ENCODE results near the gene RFX1. TPM values are rescaled to one million over a fixed set of nuclear protein-coding genes. Genes with fewer than 3 reads are reported as not detected.

RFX1 gene
- total and polyA plus RNA-seq, 2 of the 13 experiments (the other 11 are each of a cell fraction or from before 2014, with no cell fraction given): 1.1 to 1.3 TPM

DNA sequence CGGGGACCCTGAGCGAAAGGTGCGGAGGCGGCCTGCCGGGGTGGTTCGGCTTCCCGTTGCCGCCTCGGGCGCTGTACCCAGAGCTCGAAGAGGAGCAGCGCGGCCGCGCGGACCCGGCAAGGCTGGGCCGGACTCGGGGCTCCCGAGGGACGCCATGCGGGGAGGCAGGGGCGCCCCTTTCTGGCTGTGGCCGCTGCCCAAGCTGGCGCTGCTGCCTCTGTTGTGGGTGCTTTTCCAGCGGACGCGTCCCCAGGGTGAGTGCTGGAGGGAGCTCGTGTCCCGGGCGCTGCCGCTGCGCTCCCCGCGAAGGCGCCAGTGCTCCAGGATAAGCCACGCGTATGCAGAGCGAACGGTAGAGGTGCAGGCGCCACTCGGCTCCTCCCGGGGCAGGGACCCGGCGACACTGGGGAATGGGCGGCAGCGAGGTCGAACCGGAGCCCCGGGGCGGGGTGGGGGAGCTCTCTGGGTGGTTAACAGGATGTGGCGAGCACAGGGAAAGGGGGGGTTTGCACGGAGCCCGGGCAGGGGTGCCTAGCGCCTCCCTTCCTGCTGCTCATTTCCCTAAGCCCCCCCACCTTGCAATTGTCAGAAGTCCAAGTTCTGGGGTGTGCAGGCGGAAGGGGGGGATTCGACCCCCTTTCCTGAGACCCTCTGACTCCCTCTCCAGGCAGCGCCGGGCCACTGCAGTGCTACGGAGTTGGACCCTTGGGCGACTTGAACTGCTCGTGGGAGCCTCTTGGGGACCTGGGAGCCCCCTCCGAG, 25.8 kb upstream of the RFX1 start, which contains the start of gene IL27RA (continued):
- TF ChIP-seq, protein P1, sequence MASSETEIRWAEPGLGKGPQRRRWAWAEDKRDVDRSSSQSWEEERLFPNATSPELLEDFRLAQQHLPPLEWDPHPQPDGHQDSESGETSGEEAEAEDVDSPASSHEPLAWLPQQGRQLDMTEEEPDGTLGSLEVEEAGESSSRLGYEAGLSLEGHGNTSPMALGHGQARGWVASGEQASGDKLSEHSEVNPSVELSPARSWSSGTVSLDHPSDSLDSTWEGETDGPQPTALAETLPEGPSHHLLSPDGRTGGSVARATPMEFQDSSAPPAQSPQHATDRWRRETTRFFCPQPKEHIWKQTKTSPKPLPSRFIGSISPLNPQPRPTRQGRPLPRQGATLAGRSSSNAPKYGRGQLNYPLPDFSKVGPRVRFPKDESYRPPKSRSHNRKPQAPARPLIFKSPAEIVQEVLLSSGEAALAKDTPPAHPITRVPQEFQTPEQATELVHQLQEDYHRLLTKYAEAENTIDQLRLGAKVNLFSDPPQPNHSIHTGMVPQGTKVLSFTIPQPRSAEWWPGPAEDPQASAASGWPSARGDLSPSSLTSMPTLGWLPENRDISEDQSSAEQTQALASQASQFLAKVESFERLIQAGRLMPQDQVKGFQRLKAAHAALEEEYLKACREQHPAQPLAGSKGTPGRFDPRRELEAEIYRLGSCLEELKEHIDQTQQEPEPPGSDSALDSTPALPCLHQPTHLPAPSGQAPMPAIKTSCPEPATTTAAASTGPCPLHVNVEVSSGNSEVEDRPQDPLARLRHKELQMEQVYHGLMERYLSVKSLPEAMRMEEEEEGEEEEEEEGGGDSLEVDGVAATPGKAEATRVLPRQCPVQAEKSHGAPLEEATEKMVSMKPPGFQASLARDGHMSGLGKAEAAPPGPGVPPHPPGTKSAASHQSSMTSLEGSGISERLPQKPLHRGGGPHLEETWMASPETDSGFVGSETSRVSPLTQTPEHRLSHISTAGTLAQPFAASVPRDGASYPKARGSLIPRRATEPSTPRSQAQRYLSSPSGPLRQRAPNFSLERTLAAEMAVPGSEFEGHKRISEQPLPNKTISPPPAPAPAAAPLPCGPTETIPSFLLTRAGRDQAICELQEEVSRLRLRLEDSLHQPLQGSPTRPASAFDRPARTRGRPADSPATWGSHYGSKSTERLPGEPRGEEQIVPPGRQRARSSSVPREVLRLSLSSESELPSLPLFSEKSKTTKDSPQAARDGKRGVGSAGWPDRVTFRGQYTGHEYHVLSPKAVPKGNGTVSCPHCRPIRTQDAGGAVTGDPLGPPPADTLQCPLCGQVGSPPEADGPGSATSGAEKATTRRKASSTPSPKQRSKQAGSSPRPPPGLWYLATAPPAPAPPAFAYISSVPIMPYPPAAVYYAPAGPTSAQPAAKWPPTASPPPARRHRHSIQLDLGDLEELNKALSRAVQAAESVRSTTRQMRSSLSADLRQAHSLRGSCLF (CRISPR knock-in tag; IDR thresholded peaks at IDR 0.05; ENCODE audit: borderline replicate concordance): no peak
- TF ChIP-seq IKZF4 (CRISPR knock-in tag; IDR thresholded peaks at IDR 0.05; ENCODE audit: borderline replicate concordance, low read depth, not compliant biosample characterization) (no peak), PHF21A (CRISPR knock-in tag; IDR thresholded peaks at IDR 0.05) (peak; percentile 54), YEATS2 (CRISPR knock-in tag; IDR thresholded peaks at IDR 0.05; ENCODE audit: borderline replicate concordance) (no peak), NCOA2 (CRISPR knock-in tag; IDR thresholded peaks at IDR 0.05) (no peak), ZNF274 (CRISPR knock-in tag; IDR thresholded peaks at IDR 0.05) (peak; percentile 82), ZNF33A (CRISPR knock-in tag; IDR thresholded peaks at IDR 0.05; ENCODE audit: borderline replicate concordance) (no peak), MLX (CRISPR knock-in tag; IDR thresholded peaks at IDR 0.05) (no peak), GATA4 (IDR thresholded peaks at IDR 0.05; ENCODE audit: borderline replicate concordance, low read depth) (no peak), MTA3 (CRISPR knock-in tag; IDR thresholded peaks at IDR 0.05) (no peak), ZNF563 (CRISPR knock-in tag; IDR thresholded peaks at IDR 0.05) (peak; percentile 56), ZEB1 (IDR thresholded peaks at IDR 0.05; ENCODE audit: insufficient replicate concordance, low read depth) (no peak), ISL2 (CRISPR knock-in tag; IDR thresholded peaks at IDR 0.05) (no peak), CBX1 (IDR thresholded peaks at IDR 0.05; ENCODE audit: low read depth) (no peak), RELA (CRISPR knock-in tag; IDR thresholded peaks at IDR 0.05) (no peak), TGIF2 (CRISPR knock-in tag; IDR thresholded peaks at IDR 0.05) (no peak), ELF4 (CRISPR knock-in tag; IDR thresholded peaks at IDR 0.05; ENCODE audit: borderline replicate concordance) (no peak), NCOR1 (IDR thresholded peaks at IDR 0.05; ENCODE audit: borderline replicate concordance, low read length) (no peak), SIN3A (IDR thresholded peaks at IDR 0.05; ENCODE audit: borderline replicate concordance, low read depth, low read length) (no peak), ZSCAN12 (CRISPR knock-in tag; IDR thresholded peaks at IDR 0.05) (no peak), XRCC5 (optimal IDR thresholded peaks at IDR 0.05; ENCODE audit: low read length) (peak; percentile 49), BRCA1 (CRISPR knock-in tag; IDR thresholded peaks at IDR 0.05) (no peak), MLXIP (CRISPR knock-in tag; IDR thresholded peaks at IDR 0.05; ENCODE audit: borderline replicate concordance) (no peak), ZNF709 (CRISPR knock-in tag; IDR thresholded peaks at IDR 0.05) (no peak)
